ENCODE measurements around the gene MGMT.

The MGMT gene

GRCh38 chr10:129815898-129816655 is 349.0 kb downstream of the MGMT start:
- no peak for DNase-seq

GRCh38 chr10:129816656-129817045 is 349.6 kb downstream of the MGMT start:
- no peak for DNase-seq

Data from GOT3 (cell line).